ENCODE results near the gene GPR143.

The GPR143 gene

GRCh38 chrX:9710332-9710731 lies 55.3 kb downstream of the GPR143 start:
- H3K4me2 ChIP-seq (ENCODE audit: low read length, poor library complexity, severe bottlenecking), result no peak overlapping the region
- H3K4me1 ChIP-seq (ENCODE audit: control insufficient read depth, insufficient read depth, low read depth, low read length), result peaks cover 3% of the 10 kb centered on the region
- H3K27me3 ChIP-seq (ENCODE audit: control insufficient read depth in 1 of 2, insufficient read depth in 1 of 2, low read length in 2 of 2), result no peaks in the 10 kb centered on the region
- H3K4ac ChIP-seq (ENCODE audit: low read depth in 1 of 2, low read length in 2 of 2), result no peak overlapping the region
- 11% methylated on average over 5 of the region's 8 CpGs for WGBS
- peaks cover 4% of the 10 kb centered on the region for H3K9me3 ChIP-seq (ENCODE audit: control insufficient read depth, low read length)
- H2AFZ ChIP-seq (ENCODE audit: low read depth, low read length), result no peak overlapping the region
- H3K9ac ChIP-seq (ENCODE audit: low read length), result no peak overlapping the region
- no peak overlapping the region for H2BK120ac ChIP-seq (ENCODE audit: low read depth, low read length)
- no peak overlapping the region for H4K91ac ChIP-seq (ENCODE audit: low read length)
- DNase-seq, result peak; percentile 7
- H4K8ac ChIP-seq (ENCODE audit: low read length), result no peak overlapping the region
- H3K18ac ChIP-seq (ENCODE audit: low read depth in 1 of 2, low read length in 2 of 2), result no peak overlapping the region
- no peak overlapping the region for H3K14ac ChIP-seq (ENCODE audit: low read length in 2 of 2)
- H2AK5ac ChIP-seq (ENCODE audit: low read length, severe bottlenecking), result no peak overlapping the region
- no peak overlapping the region for H2BK12ac ChIP-seq (ENCODE audit: low read length in 2 of 2)
- H3K79me1 ChIP-seq (replicated peaks; ENCODE audit: low read length, poor library complexity, severe bottlenecking), result peaks cover 3% of the 10 kb centered on the region
- no peak overlapping the region for H3K27ac ChIP-seq (ENCODE audit: low read length, poor library complexity, severe bottlenecking)
- H3K23ac ChIP-seq (ENCODE audit: low read length in 2 of 2), result no peak overlapping the region
- H3K4me3 ChIP-seq (ENCODE audit: insufficient read depth in 1 of 2, low read depth in 1 of 2, low read length in 2 of 2), result no peak overlapping the region
- H3K36me3 ChIP-seq (ENCODE audit: control insufficient read depth in 1 of 2, insufficient read depth in 2 of 2, low read depth in 1 of 2, low read length in 2 of 2), result peaks cover 35 to 41% of the 10 kb centered on the region in 2 experiments
- H2BK15ac ChIP-seq (ENCODE audit: low read depth, poor library complexity, severe bottlenecking), result no peak overlapping the region
- H2BK5ac ChIP-seq (ENCODE audit: low read depth, low read length, poor library complexity, severe bottlenecking), result no peak overlapping the region

- no peak overlapping the region for H3K4me3 ChIP-seq (ENCODE audit: insufficient read depth in 1 of 2, low read depth in 1 of 2, low read length in 2 of 2)
- H3K18ac ChIP-seq (ENCODE audit: low read depth in 1 of 2, low read length in 2 of 2), result no peak overlapping the region
- peak; percentile 53 for DNase-seq
- H4K8ac ChIP-seq (ENCODE audit: low read length), result no peak overlapping the region
- no peak overlapping the region for H2AFZ ChIP-seq (ENCODE audit: low read depth, low read length)
- H2AK5ac ChIP-seq (ENCODE audit: low read length, severe bottlenecking), result no peak overlapping the region
- no peak overlapping the region for H2BK5ac ChIP-seq (ENCODE audit: low read depth, low read length, poor library complexity, severe bottlenecking)
- WGBS, result 37% methylated on average over 16 of the region's 17 CpGs
- peaks cover 23 to 39% of the 10 kb centered on the region in 2 experiments for H3K36me3 ChIP-seq (ENCODE audit: control insufficient read depth in 1 of 2, insufficient read depth in 2 of 2, low read depth in 1 of 2, low read length in 2 of 2)
- H3K4ac ChIP-seq (ENCODE audit: low read depth in 1 of 2, low read length in 2 of 2), result no peak overlapping the region
- H2BK120ac ChIP-seq (ENCODE audit: low read depth, low read length), result no peak overlapping the region
- H3K79me1 ChIP-seq (replicated peaks; ENCODE audit: low read length, poor library complexity, severe bottlenecking), result no peaks in the 10 kb centered on the region
- no peak overlapping the region for H3K4me2 ChIP-seq (ENCODE audit: low read length, poor library complexity, severe bottlenecking)
- no peak overlapping the region for H2BK12ac ChIP-seq (ENCODE audit: low read length in 2 of 2)
- no peaks in the 10 kb centered on the region for H3K9me3 ChIP-seq (ENCODE audit: control insufficient read depth, low read length)
- no peaks in the 10 kb centered on the region for H3K27me3 ChIP-seq (ENCODE audit: control insufficient read depth in 1 of 2, insufficient read depth in 1 of 2, low read length in 2 of 2)
- H3K14ac ChIP-seq (ENCODE audit: low read length in 2 of 2), result no peak overlapping the region
- H2BK15ac ChIP-seq (ENCODE audit: low read depth, poor library complexity, severe bottlenecking), result no peak overlapping the region
- peaks cover 3% of the 10 kb centered on the region for H3K4me1 ChIP-seq (ENCODE audit: control insufficient read depth, insufficient read depth, low read depth, low read length)
- H3K9ac ChIP-seq (ENCODE audit: low read length), result no peak overlapping the region
- H4K91ac ChIP-seq (ENCODE audit: low read length), result no peak overlapping the region
- no peak overlapping the region for H3K23ac ChIP-seq (ENCODE audit: low read length in 2 of 2)
- H3K27ac ChIP-seq (ENCODE audit: low read length, poor library complexity, severe bottlenecking), result no peak overlapping the region
Measured at GRCh38 chrX:9708923-9709553, 56.6 kb downstream of the GPR143 start.

GRCh38 chrX:9708086-9708485 lies 57.6 kb downstream of the GPR143 start:
- no peak overlapping the region for H3K27ac ChIP-seq (ENCODE audit: low read length, poor library complexity, severe bottlenecking)
- no peak overlapping the region for H3K14ac ChIP-seq (ENCODE audit: low read length in 2 of 2)
- H3K23ac ChIP-seq (ENCODE audit: low read length in 2 of 2), result no peak overlapping the region
- H3K79me1 ChIP-seq (replicated peaks; ENCODE audit: low read length, poor library complexity, severe bottlenecking), result no peaks in the 10 kb centered on the region
- H2BK12ac ChIP-seq (ENCODE audit: low read length in 2 of 2), result no peak overlapping the region
- no peak overlapping the region for H2BK120ac ChIP-seq (ENCODE audit: low read depth, low read length)
- no peak overlapping the region for H2AK5ac ChIP-seq (ENCODE audit: low read length, severe bottlenecking)
- H4K8ac ChIP-seq (ENCODE audit: low read length), result no peak overlapping the region
- H3K4ac ChIP-seq (ENCODE audit: low read depth in 1 of 2, low read length in 2 of 2), result no peak overlapping the region
- no peak overlapping the region for H2BK15ac ChIP-seq (ENCODE audit: low read depth, poor library complexity, severe bottlenecking)
- no peak overlapping the region for H3K4me2 ChIP-seq (ENCODE audit: low read length, poor library complexity, severe bottlenecking)
- no peak overlapping the region for H2BK5ac ChIP-seq (ENCODE audit: low read depth, low read length, poor library complexity, severe bottlenecking)
- peaks cover 22 to 47% of the 10 kb centered on the region in 2 experiments for H3K36me3 ChIP-seq (ENCODE audit: control insufficient read depth in 1 of 2, insufficient read depth in 2 of 2, low read depth in 1 of 2, low read length in 2 of 2)
- no peaks in the 10 kb centered on the region for H3K27me3 ChIP-seq (ENCODE audit: control insufficient read depth in 1 of 2, insufficient read depth in 1 of 2, low read length in 2 of 2)
- no peak overlapping the region for H2AFZ ChIP-seq (ENCODE audit: low read depth, low read length)
- H3K9ac ChIP-seq (ENCODE audit: low read length), result no peak overlapping the region
- H3K4me1 ChIP-seq (ENCODE audit: control insufficient read depth, insufficient read depth, low read depth, low read length), result peaks cover 3% of the 10 kb centered on the region
- WGBS, result 97% methylated on average over 7 of the region's 10 CpGs
- H3K9me3 ChIP-seq (ENCODE audit: control insufficient read depth, low read length), result no peaks in the 10 kb centered on the region
- H4K91ac ChIP-seq (ENCODE audit: low read length), result no peak overlapping the region
- H3K18ac ChIP-seq (ENCODE audit: low read depth in 1 of 2, low read length in 2 of 2), result no peak overlapping the region
- no peak for DNase-seq
- no peak overlapping the region for H3K4me3 ChIP-seq (ENCODE audit: insufficient read depth in 1 of 2, low read depth in 1 of 2, low read length in 2 of 2)

- no peak overlapping the region for H4K91ac ChIP-seq (ENCODE audit: low read length)
- no peak overlapping the region for H2BK12ac ChIP-seq (ENCODE audit: low read length in 2 of 2)
- H3K27ac ChIP-seq (ENCODE audit: low read length, poor library complexity, severe bottlenecking), result no peak overlapping the region
- no peak overlapping the region for H2BK120ac ChIP-seq (ENCODE audit: low read depth, low read length)
- no peak overlapping the region for H3K4me3 ChIP-seq (ENCODE audit: insufficient read depth in 1 of 2, low read depth in 1 of 2, low read length in 2 of 2)
- peaks cover 15 to 46% of the 10 kb centered on the region in 2 experiments for H3K36me3 ChIP-seq (ENCODE audit: control insufficient read depth in 1 of 2, insufficient read depth in 2 of 2, low read depth in 1 of 2, low read length in 2 of 2)
- no peak overlapping the region for H2BK15ac ChIP-seq (ENCODE audit: low read depth, poor library complexity, severe bottlenecking)
- no peak overlapping the region for H3K4me2 ChIP-seq (ENCODE audit: low read length, poor library complexity, severe bottlenecking)
- no peak overlapping the region for H3K18ac ChIP-seq (ENCODE audit: low read depth in 1 of 2, low read length in 2 of 2)
- no peaks in the 10 kb centered on the region for H3K9me3 ChIP-seq (ENCODE audit: control insufficient read depth, low read length)
- WGBS, result 93% methylated on average over 9 of the region's 13 CpGs
- H3K14ac ChIP-seq (ENCODE audit: low read length in 2 of 2), result no peak overlapping the region
- H3K9ac ChIP-seq (ENCODE audit: low read length), result no peak overlapping the region
- no peaks in the 10 kb centered on the region for H3K79me1 ChIP-seq (replicated peaks; ENCODE audit: low read length, poor library complexity, severe bottlenecking)
- H2AFZ ChIP-seq (ENCODE audit: low read depth, low read length), result no peak overlapping the region
- H2BK5ac ChIP-seq (ENCODE audit: low read depth, low read length, poor library complexity, severe bottlenecking), result no peak overlapping the region
- H3K27me3 ChIP-seq (ENCODE audit: control insufficient read depth in 1 of 2, insufficient read depth in 1 of 2, low read length in 2 of 2), result no peaks in the 10 kb centered on the region
- H3K23ac ChIP-seq (ENCODE audit: low read length in 2 of 2), result no peak overlapping the region
- H2AK5ac ChIP-seq (ENCODE audit: low read length, severe bottlenecking), result no peak overlapping the region
- no peak for DNase-seq
- peaks cover 3% of the 10 kb centered on the region for H3K4me1 ChIP-seq (ENCODE audit: control insufficient read depth, insufficient read depth, low read depth, low read length)
- no peak overlapping the region for H4K8ac ChIP-seq (ENCODE audit: low read length)
- H3K4ac ChIP-seq (ENCODE audit: low read depth in 1 of 2, low read length in 2 of 2), result no peak overlapping the region
Measured at GRCh38 chrX:9707306-9708033, 58.2 kb downstream of the GPR143 start.

Measured in mesenchymal stem cell (in vitro differentiated cells and primary cell).